ENCODE measurements around the gene TMEM9B.

DNA sequence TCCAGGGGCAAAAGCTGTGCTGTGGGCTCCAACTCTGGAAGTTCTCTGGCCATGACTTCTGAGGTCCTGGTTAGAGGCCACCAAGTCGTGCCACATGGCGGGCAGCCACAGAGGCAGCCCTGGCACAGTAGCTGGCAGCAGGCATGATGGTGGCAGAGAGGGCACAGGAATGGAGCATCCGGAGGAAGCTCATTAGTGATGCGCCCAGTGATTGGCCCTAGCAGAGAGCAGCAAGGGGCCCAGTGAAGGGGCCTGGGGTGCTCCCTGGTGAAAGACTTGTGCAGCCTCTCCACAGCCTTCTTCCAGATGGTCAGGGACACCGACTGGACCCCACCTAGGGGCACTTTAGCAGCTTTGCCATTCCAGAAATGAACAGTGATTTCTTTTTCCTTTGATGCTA is 38.5 kb downstream of the TMEM9B start:
- no peak for TF ChIP-seq POLR2A (IDR thresholded peaks at IDR 0.05)
- TF ChIP-seq, protein P1, sequence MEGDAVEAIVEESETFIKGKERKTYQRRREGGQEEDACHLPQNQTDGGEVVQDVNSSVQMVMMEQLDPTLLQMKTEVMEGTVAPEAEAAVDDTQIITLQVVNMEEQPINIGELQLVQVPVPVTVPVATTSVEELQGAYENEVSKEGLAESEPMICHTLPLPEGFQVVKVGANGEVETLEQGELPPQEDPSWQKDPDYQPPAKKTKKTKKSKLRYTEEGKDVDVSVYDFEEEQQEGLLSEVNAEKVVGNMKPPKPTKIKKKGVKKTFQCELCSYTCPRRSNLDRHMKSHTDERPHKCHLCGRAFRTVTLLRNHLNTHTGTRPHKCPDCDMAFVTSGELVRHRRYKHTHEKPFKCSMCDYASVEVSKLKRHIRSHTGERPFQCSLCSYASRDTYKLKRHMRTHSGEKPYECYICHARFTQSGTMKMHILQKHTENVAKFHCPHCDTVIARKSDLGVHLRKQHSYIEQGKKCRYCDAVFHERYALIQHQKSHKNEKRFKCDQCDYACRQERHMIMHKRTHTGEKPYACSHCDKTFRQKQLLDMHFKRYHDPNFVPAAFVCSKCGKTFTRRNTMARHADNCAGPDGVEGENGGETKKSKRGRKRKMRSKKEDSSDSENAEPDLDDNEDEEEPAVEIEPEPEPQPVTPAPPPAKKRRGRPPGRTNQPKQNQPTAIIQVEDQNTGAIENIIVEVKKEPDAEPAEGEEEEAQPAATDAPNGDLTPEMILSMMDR (IDR thresholded peaks at IDR 0.05) = no peak
- no peak for TF ChIP-seq EP300 (IDR thresholded peaks at IDR 0.05)
